Body of pancreas (tissue), 4 donors: ENCODE results near the gene KCTD3.

Experiments
- CTCF ChIP-seq, 7 experiments: fragments of 450-650 bp in 4 of 7; fragments of 200-600 bp in 3 of 7; sonication (generic) in 3 of 7; IDR thresholded peaks; one replicate each; pipeline ENCODE4 v1.5.1; 2016 to 2019; ENCODE audit warnings: antibody characterized with exemption in 7 of 7
- POLR2A ChIP-seq, 3 donors: fragments of 450-650 bp; IDR thresholded peaks; one replicate each; pipeline ENCODE4 v1.6.1; 2016; ENCODE audit warnings: antibody characterized with exemption in 3 of 3, mild to moderate bottlenecking in 2 of 3

DNA sequence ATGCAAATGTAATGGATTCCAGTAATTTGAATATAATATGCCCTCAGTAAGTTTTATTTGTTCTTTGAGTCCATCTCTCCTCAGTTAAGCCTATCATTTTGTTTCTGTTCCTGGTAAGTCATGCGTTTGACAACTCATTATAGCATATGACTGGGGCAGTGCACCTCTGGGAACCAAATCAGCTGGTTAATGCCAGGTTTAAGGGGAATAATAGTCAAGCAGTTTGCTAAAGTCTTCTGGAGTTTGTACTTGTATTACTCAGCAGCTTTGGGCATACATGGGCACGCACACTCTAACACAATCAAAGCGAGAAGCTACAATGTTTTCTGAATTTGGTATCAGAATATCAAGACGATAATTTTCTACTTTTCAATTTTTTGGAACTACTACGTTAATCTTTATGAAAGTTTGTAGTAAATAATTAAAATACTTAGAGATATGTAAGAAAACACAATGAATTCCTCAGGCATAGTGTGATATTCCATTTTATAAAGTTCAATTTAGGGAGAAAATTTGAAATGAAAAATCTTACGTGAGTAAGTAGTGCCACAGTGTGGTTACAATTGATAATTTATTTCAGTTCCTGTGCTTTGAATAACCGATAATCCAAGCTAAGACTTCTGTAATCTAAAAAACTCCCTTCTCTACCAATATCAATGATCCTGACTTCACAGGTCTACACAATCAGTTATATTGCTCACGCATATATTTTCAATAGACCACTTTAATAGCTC, 43.8 kb upstream of the KCTD3 start:
- TF ChIP-seq CTCF (IDR thresholded peaks at IDR 0.05): no peak
- no peak for TF ChIP-seq POLR2A (IDR thresholded peaks at IDR 0.05)
